SK-N-SH (cell line): ENCODE measurements around the gene TMEM109. TPM values are rescaled to one million over a fixed set of nuclear protein-coding genes. Genes with fewer than 3 reads are reported as not detected.

ENCODE experiments used
- CTCF ChIA-PET: fragments of 300-600, 350-600 bp; formaldehyde crosslinking; extraction: SDS; loops from one replicate; lab custom pipeline; 2021; lab: Yijun Ruan, JAX
- POLR2A ChIA-PET: fragments of 350-600 bp; sonication (Branson Sonifier 250); formaldehyde crosslinking; extraction: SDS; loops from one replicate; lab custom pipeline; 2020; ENCODE audit warnings: antibody characterized with exemption, inconsistent platforms; lab: Yijun Ruan, JAX
- DNase-seq: peaks from one replicate; pipeline ENCODE4 v3.0.0; 2012
- H2AFZ ChIP-seq: fragments of 200-600 bp; sonication (generic); 2 replicates; pipeline ENCODE4 v1.8.1; 2016; ENCODE audit warnings: antibody characterized with exemption, mild to moderate bottlenecking, low read depth
- H3F3A ChIP-seq: fragments of 200-600 bp; sonication (generic); replicated peaks from 2 replicates; pipeline ENCODE3; 2016; ENCODE audit warnings: antibody characterized with exemption, mild to moderate bottlenecking; ENCODE audit not compliant: insufficient read depth
- H3K27ac ChIP-seq, 2 experiments: fragments of 200-500 bp in 1 of 2; fragments of 200-600 bp in 1 of 2; sonication (Bioruptor generic) in 1 of 2; sonication (generic), shearing (Covaris generic) in 1 of 2; 2 replicates each; pipeline versions ENCODE4 v1.5.1 to v1.6.1; 2014 to 2016; ENCODE audit warnings: low read depth in 2 of 2, inconsistent platforms in 1 of 2, low read length in 1 of 2, mild to moderate bottlenecking in 1 of 2, mixed read lengths in 1 of 2
- H3K27me3 ChIP-seq: fragments of 200-600 bp; sonication (generic), shearing (Covaris generic); 2 replicates; pipeline ENCODE4 v1.6.1; 2016; ENCODE audit warnings: mixed run types; ENCODE audit not compliant: insufficient read depth
- H3K36me3 ChIP-seq, 2 experiments: fragments of 200-500 bp in 1 of 2; fragments of 200-600 bp in 1 of 2; sonication (Bioruptor generic) in 1 of 2; sonication (generic) in 1 of 2; replicated peaks in 1 of 2; 2 replicates each; pipeline versions ENCODE3 to v1.5.1; 2014 to 2016; ENCODE audit warnings: low read length in 1 of 2, mild to moderate bottlenecking in 1 of 2; ENCODE audit not compliant: insufficient read depth in 2 of 2, control insufficient read depth in 1 of 2
- H3K4me1 ChIP-seq, 2 experiments: fragments of 200-500 bp in 1 of 2; fragments of 200-600 bp in 1 of 2; sonication (Bioruptor generic) in 1 of 2; sonication (generic), shearing (Covaris generic) in 1 of 2; 2 replicates each; pipeline versions ENCODE4 v1.5.1 to v1.6.1; 2014 to 2016; ENCODE audit warnings: low read depth in 1 of 2, low read length in 1 of 2, mixed run types in 1 of 2; ENCODE audit not compliant: insufficient read depth in 2 of 2, control insufficient read depth in 1 of 2
- H3K4me2 ChIP-seq: fragments of 200-600 bp; sonication (generic), shearing (Covaris generic); 2 replicates; pipeline ENCODE4 v1.6.1; 2017; ENCODE audit warnings: mixed run types
- H3K4me3 ChIP-seq, 2 experiments: fragments of 200-500 bp in 1 of 2; fragments of 200-600 bp in 1 of 2; sonication (Bioruptor generic) in 1 of 2; sonication (generic), shearing (Covaris generic) in 1 of 2; 2 replicates each; pipeline versions ENCODE4 v1.5.1 to v1.8.1; 2014 to 2016; ENCODE audit warnings: low read depth in 2 of 2, inconsistent platforms in 1 of 2, low read length in 1 of 2, mild to moderate bottlenecking in 1 of 2, mixed read lengths in 1 of 2, moderate library complexity in 1 of 2
- H3K79me2 ChIP-seq: fragments of 200-600 bp; sonication (generic); 2 replicates; pipeline ENCODE4 v1.8.1; 2017; ENCODE audit warnings: mild to moderate bottlenecking; ENCODE audit not compliant: insufficient read depth
- H3K9ac ChIP-seq: fragments of 200-600 bp; sonication (generic); 2 replicates; pipeline ENCODE4 v1.6.1; 2017; ENCODE audit warnings: mixed run types
- H3K9me2 ChIP-seq: fragments of 200-600 bp; sonication (generic); 2 replicates; pipeline ENCODE4 v1.6.1; 2017; ENCODE audit warnings: mixed run types
- H3K9me3 ChIP-seq: fragments of 200-600 bp; sonication (generic); 2 replicates; pipeline ENCODE4 v1.6.1; 2017; ENCODE audit warnings: mixed run types, mild to moderate bottlenecking, moderate library complexity
- H4K20me1 ChIP-seq: fragments of 200-600 bp; sonication (generic); 2 replicates; pipeline ENCODE4 v1.6.1; 2017; ENCODE audit warnings: mild to moderate bottlenecking, mixed run types; ENCODE audit not compliant: insufficient read depth
- CHD2 ChIP-seq: fragments of 150-350 bp; IDR thresholded peaks from 2 replicates; pipeline ENCODE4 v1.6.1; 2018; ENCODE audit warnings: low read length; ENCODE audit not compliant: partially characterized antibody
- FOSL2 ChIP-seq: IDR thresholded peaks from 2 replicates; pipeline ENCODE4 v1.4.0; 2012; ENCODE audit warnings: low read depth, mild to moderate bottlenecking, moderate library complexity, borderline replicate concordance
- FOXJ3 ChIP-seq: sonication (generic); formaldehyde crosslinking; IDR thresholded peaks from 2 replicates; pipeline ENCODE4 v1.5.1; 2020; ENCODE audit warnings: mild to moderate bottlenecking, missing genetic modification reagents
- MXI1 ChIP-seq: IDR thresholded peaks from 2 replicates; pipeline ENCODE4 v1.6.1; 2012; ENCODE audit warnings: mild to moderate bottlenecking, low read depth, low read length, improper control_type of control experiment
- POLR2AphosphoS5 ChIP-seq: IDR thresholded peaks from 2 replicates; pipeline ENCODE4 v1.6.1; 2012; ENCODE audit warnings: low read depth, low read length
- RAD21 ChIP-seq: IDR thresholded peaks from 2 replicates; pipeline ENCODE4 v1.6.1; 2012; ENCODE audit warnings: mild to moderate bottlenecking, low read length
- USF1 ChIP-seq: IDR thresholded peaks from 2 replicates; pipeline ENCODE4 v1.4.0; 2012; ENCODE audit warnings: low read depth, borderline replicate concordance
- WGBS: methylation state at CpG from one replicate; pipeline ENCODE4 v1.1.6; 2017; ENCODE audit warnings: low lambda C conversion rate; 5-methylcytosine and 5-hydroxymethylcytosine counted together
- polyA plus RNA-seq, 3 experiments: library from polyadenylated mRNA; depleted of rRNA; stranded (reverse); fragments of >200 nt; gene quantifications; 2 replicates each; pipeline ENCODE4 v1.2.3, GENCODE V29; 2012

The TMEM109 gene
- polyA plus RNA-seq, 1 of the 3 experiments (the other 2 are of a cell fraction): 52.7 TPM

- H3K79me2 ChIP-seq: peaks cover 43% of the 10 kb centered on the region
- 42% methylated on average over 6 of the region's 6 CpGs for WGBS
- CTCF ChIA-PET: interaction anchor here (0.6 to 21.9 kb wide), 5 partner anchors 10 to 541 kb away, joined by 3 to 550 read pairs (median 5); partner anchors contain the start of gene CCDC86
- no peak for TF ChIP-seq FOXJ3 (CRISPR knock-in tag)
- TF ChIP-seq POLR2AphosphoS5: no peak
- TF ChIP-seq CHD2: no peak
- no peak for TF ChIP-seq FOSL2
- H2AFZ ChIP-seq: no peak overlapping the region
- peak overlapping the region; percentile 83 to 90; a peak in 3 of 4 replicates for H3K27ac ChIP-seq
- H3K4me2 ChIP-seq: peak overlapping the region; percentile 92
- peak; percentile 39 for DNase-seq
- H3K27me3 ChIP-seq: no peaks in the 10 kb centered on the region
- H3K9me2 ChIP-seq: no peaks in the 10 kb centered on the region
- peak overlapping the region; percentile 89 for H3K9ac ChIP-seq
- peak overlapping the region; percentile 92 to 99 for H3K4me3 ChIP-seq
- no peaks in the 10 kb centered on the region for H3K9me3 ChIP-seq
- H3K36me3 ChIP-seq: peaks cover 18 to 39% of the 10 kb centered on the region in 2 experiments
- POLR2A ChIA-PET: interaction anchor here (1.1 to 2.2 kb wide), 2 partner anchors 9 to 257 kb away, joined by 3 to 8 read pairs; partner anchors contain the start of genes TMEM109 and VPS37C
- peaks cover 0 to 17% of the 10 kb centered on the region in 2 experiments; a peak in 2 of 4 replicates for H3K4me1 ChIP-seq
- peaks cover 5% of the 10 kb centered on the region for H3F3A ChIP-seq
- H4K20me1 ChIP-seq: peaks cover 23% of the 10 kb centered on the region
Measured at GRCh38 chr11:60905047-60905446, 8.9 kb upstream of the TMEM109 start.

GRCh38 chr11:60905551-60906113 lies 8.3 kb upstream of the TMEM109 start:
- Histone ChIP-seq H3K27ac (peak overlapping the region; percentile 83 to 90), H3K4me3 (peak overlapping the region; percentile 92 to 99), H3K36me3 (peaks cover 16 to 34% of the 10 kb centered on the region in 2 experiments), H3K27me3 (no peaks in the 10 kb centered on the region), H4K20me1 (peaks cover 23% of the 10 kb centered on the region), H3K4me2 (peak overlapping the region; percentile 92), H2AFZ (0 out of 2 replicates have a peak overlapping the region, but pooled peaks have one; percentile 54), H3K9me2 (no peaks in the 10 kb centered on the region), H3F3A (no peaks in the 10 kb centered on the region), H3K4me1 (peaks cover 0 to 17% of the 10 kb centered on the region in 2 experiments; a peak in 2 of 4 replicates), H3K79me2 (peaks cover 43% of the 10 kb centered on the region), H3K9ac (peak overlapping the region; percentile 89), H3K9me3 (no peaks in the 10 kb centered on the region)
- TF ChIP-seq MXI1 (peak; percentile 15; the same call in 1 of the 2 replicates), USF1 (peak; percentile 61; the same call in 1 of the 2 replicates), RAD21 (no peak)
- CTCF ChIA-PET: interaction anchor here (0.6 to 21.9 kb wide), 5 partner anchors 10 to 542 kb away, joined by 3 to 550 read pairs (median 5); partner anchors contain the start of gene CCDC86
- WGBS: 3% methylated on average over 12 of the region's 16 CpGs
- peak; percentile 60 for DNase-seq
- POLR2A ChIA-PET: interaction anchor here (1.1 to 2.2 kb wide), 2 partner anchors 9 to 256 kb away, joined by 3 to 8 read pairs; partner anchors contain the start of genes TMEM109 and VPS37C
